Jurkat, Clone E6-1 (cell line): ENCODE data around the gene OR5AS1. TPM values are rescaled to one million over a fixed set of nuclear protein-coding genes. Genes with fewer than 3 reads are reported as not detected.
"Not testable (repeated sequence)": the region's sequence is repeated elsewhere in the genome, so short reads cannot be mapped to it uniquely, and the experiment has no call there.

ENCODE experiments used
- DNase-seq: peaks from one replicate; pipeline ENCODE4 v3.0.0-alpha.2; 2011; ENCODE audit warnings: low read depth, low spot score
- H3K4me3 ChIP-seq: 2 replicates; pipeline ENCODE4 v1.5.1; 2011; ENCODE audit warnings: mild to moderate bottlenecking, low read length, control low read depth, moderate library complexity
- polyA plus RNA-seq: library from polyadenylated mRNA; unstranded; fragments of >200 nt; gene quantifications from one replicate; pipeline ENCODE4 v1.2.1, GENCODE V29; 2012; ENCODE audit warnings: missing spikeins; ENCODE audit not compliant: insufficient read length, insufficient read depth

Gene OR5AS1
- not detected for polyA plus RNA-seq

- no peak for DNase-seq
These were observed at the start of gene OR5AS1 for GRCh38 chr11:56027354-56027753. OR5AS1 (plus strand) TSS chr11:56027654; CDS start chr11:56030419, 2,765 bp downstream.

GRCh38 chr11:55994525-55994924, 32.9 kb upstream of the OR5AS1 start, which contains the start of gene OR5F1:
OR5F1 (minus strand) TSS chr11:55994625; CDS start chr11:55994625, 0 bp downstream.
- no peak for DNase-seq

More at GRCh38 chr11:56027354-56027753, at the start of gene OR5AS1:
- H3K4me3 ChIP-seq = no peak within 1 kb of the TSS

GRCh38 chr11:56010716-56011115, 16.7 kb upstream of the OR5AS1 start:
- DNase-seq = no peak
- no peak overlapping the region for H3K4me3 ChIP-seq

More at GRCh38 chr11:55994525-55994924, 32.9 kb upstream of the OR5AS1 start, which contains the start of gene OR5F1:
- no peak within 1 kb of the TSS for H3K4me3 ChIP-seq

- no peak for DNase-seq
- no peak overlapping the region for H3K4me3 ChIP-seq
These were observed 13.6 kb upstream of the OR5AS1 start for GRCh38 chr11:56013805-56014204.

- no peak for DNase-seq
- H3K4me3 ChIP-seq = no peak overlapping the region
These were observed 18.1 kb downstream of the OR5AS1 start for GRCh38 chr11:56045538-56045937.

GRCh38 chr11:56048480-56048879, 21.0 kb downstream of the OR5AS1 start:
- no peak for DNase-seq

GRCh38 chr11:56049487-56049886, 22.0 kb downstream of the OR5AS1 start:
- no peak for DNase-seq
- H3K4me3 ChIP-seq = no peak overlapping the region

More at GRCh38 chr11:56048480-56048879, 21.0 kb downstream of the OR5AS1 start:
- no peak overlapping the region for H3K4me3 ChIP-seq

- H3K4me3 ChIP-seq = not testable (repeated sequence)
These were observed 28.9 kb downstream of the OR5AS1 start for GRCh38 chr11:56056366-56056765.

GRCh38 chr11:56057661-56058237, 30.3 kb downstream of the OR5AS1 start:
- not testable (repeated sequence) for H3K4me3 ChIP-seq, DNase-seq

More at GRCh38 chr11:56056366-56056765, 28.9 kb downstream of the OR5AS1 start:
- not testable (repeated sequence) for DNase-seq

GRCh38 chr11:56058260-56058780, 30.9 kb downstream of the OR5AS1 start:
- DNase-seq, H3K4me3 ChIP-seq: not testable (repeated sequence)

- H3K4me3 ChIP-seq = no peak overlapping the region
- DNase-seq = no peak
These were observed 39.5 kb downstream of the OR5AS1 start for GRCh38 chr11:56066980-56067379.
